Keratinocyte (primary cell): ENCODE measurements around the gene DLG5. TPM values are rescaled to one million over a fixed set of nuclear protein-coding genes. Genes with fewer than 3 reads are reported as not detected.

Experiments
- DNase-seq: peaks from one replicate; pipeline ENCODE4 v3.0.0-alpha.2; 2011; ENCODE audit warnings: low read depth, missing footprints, low spot score
- FAIRE-seq: peaks from 2 replicates; lab custom pipeline; 2011; peaks lifted over from hg19 to GRCh38; lab: Jason Lieb, UNC
- H2AFZ ChIP-seq: 2 replicates; pipeline ENCODE4 v1.6.0; 2012; ENCODE audit warnings: low read length, control low read depth, inconsistent platforms; ENCODE audit not compliant: control insufficient read depth
- H3K27ac ChIP-seq: 2 replicates; pipeline ENCODE4 v1.5.1; 2011; ENCODE audit warnings: low read length; ENCODE audit not compliant: control insufficient read depth, insufficient read depth
- H3K27me3 ChIP-seq: 3 replicates; pipeline ENCODE4 v1.6.0; 2011; ENCODE audit warnings: low read length; ENCODE audit not compliant: control insufficient read depth, insufficient read depth; ENCODE audit errors: extremely low read depth
- H3K36me3 ChIP-seq, 2 experiments: 2 replicates in 1 of 2; 3 replicates in 1 of 2; pipeline ENCODE4 v1.5.1; 2011; ENCODE audit warnings: low read length in 2 of 2, mild to moderate bottlenecking in 1 of 2; ENCODE audit not compliant: control insufficient read depth in 2 of 2, insufficient read depth in 2 of 2; ENCODE audit errors: extremely low read depth in 1 of 2
- H3K4me1 ChIP-seq: 3 replicates; pipeline ENCODE4 v1.5.1; 2011; ENCODE audit warnings: low read length; ENCODE audit not compliant: control insufficient read depth, insufficient read depth; ENCODE audit errors: extremely low read depth
- H3K4me2 ChIP-seq: 3 replicates; pipeline ENCODE4 v1.6.0; 2011; ENCODE audit warnings: low read depth, low read length; ENCODE audit not compliant: control insufficient read depth, insufficient read depth; ENCODE audit errors: extremely low read depth
- H3K4me3 ChIP-seq, 3 experiments: fragments of 200-600 bp in 1 of 3; sonication (generic) in 1 of 3; 2 replicates in 2 of 3; 3 replicates in 1 of 3; pipeline ENCODE4 v1.5.1; 2011 to 2016; ENCODE audit warnings: low read length in 3 of 3, mild to moderate bottlenecking in 3 of 3, control low read depth in 2 of 3, inconsistent platforms in 1 of 3, low read depth in 1 of 3, mixed read lengths in 1 of 3, mixed run types in 1 of 3, moderate library complexity in 1 of 3; ENCODE audit not compliant: control insufficient read depth in 2 of 3, insufficient read depth in 2 of 3; ENCODE audit errors: extremely low read depth in 1 of 3
- H3K79me2 ChIP-seq: 2 replicates; pipeline ENCODE4 v1.6.0; 2012; ENCODE audit warnings: low read length; ENCODE audit not compliant: control insufficient read depth, insufficient read depth
- H3K9ac ChIP-seq: 3 replicates; pipeline ENCODE4 v1.6.0; 2011; ENCODE audit warnings: low read length; ENCODE audit not compliant: control insufficient read depth, insufficient read depth; ENCODE audit errors: extremely low read depth
- H3K9me1 ChIP-seq: 3 replicates; pipeline ENCODE4 v1.6.0; 2011; ENCODE audit warnings: low read length; ENCODE audit not compliant: control insufficient read depth, insufficient read depth; ENCODE audit errors: extremely low read depth
- H3K9me3 ChIP-seq: 2 replicates; pipeline ENCODE4 v1.5.1; 2012; ENCODE audit warnings: low read depth, low read length; ENCODE audit not compliant: control insufficient read depth
- H4K20me1 ChIP-seq: 3 replicates; pipeline ENCODE4 v1.6.0; 2011; ENCODE audit warnings: low read length; ENCODE audit not compliant: control insufficient read depth, insufficient read depth; ENCODE audit errors: extremely low read depth
- CTCF ChIP-seq, 3 experiments: IDR thresholded peaks in 1 of 3; conservative IDR thresholded peaks in 1 of 3; optimal IDR thresholded peaks in 1 of 3; 2 replicates in 2 of 3; 3 replicates in 1 of 3; pipeline versions ENCODE3 to v1.5.1; 2011; ENCODE audit warnings: low read length in 3 of 3, mild to moderate bottlenecking in 3 of 3, moderate library complexity in 2 of 3, control low read depth in 1 of 3, inconsistent platforms in 1 of 3; ENCODE audit not compliant: insufficient read depth in 2 of 3; ENCODE audit errors: extremely low read depth in 1 of 3
- EZH2 ChIP-seq: IDR thresholded peaks from one replicate; pipeline ENCODE4 v1.6.1; 2012; ENCODE audit warnings: inconsistent platforms, mild to moderate bottlenecking, low read length, moderate library complexity
- dilution Hi-C: fragments of 300-500 bp; cut with MboI; formaldehyde crosslinking; loops from one replicate; pipeline ENCODE4 v1.7.0; 2020; ENCODE audit warnings: low sequenced_read_pairs; ENCODE audit not compliant: extremely low pct_ligation_motif_present
- polyA plus RNA-seq, 5 experiments: library from polyadenylated mRNA; depleted of rRNA in 3 of 5; stranded (reverse) in 3 of 5; stranded (forward) in 1 of 5; unstranded in 1 of 5; fragments of >200 nt; gene quantifications; 1 replicate in 1 of 5; 2 replicates in 3 of 5; 3 replicates in 1 of 5; pipeline versions ENCODE4 v1.2.1 to v1.2.3, GENCODE V29; 2011 to 2012; ENCODE audit warnings: missing spikeins in 2 of 5, low read depth in 1 of 5, low replicate concordance in 1 of 5

Gene DLG5
- polyA plus RNA-seq, 1 donor (not counting 4 experiments of a cell fraction or from before 2014, with no cell fraction given): 17.2 TPM

- peak overlapping the region; percentile 90 for H3K27ac ChIP-seq
- no peaks in the 10 kb centered on the region for H3K9me3 ChIP-seq
- TF ChIP-seq CTCF (optimal IDR thresholded peaks at IDR 0.05 in 1 of 3, IDR thresholded peaks at IDR 0.05 in 1 of 3, conservative IDR thresholded peaks at IDR 0.05 in 1 of 3; ENCODE audit: extremely low read depth in 1 of 3, insufficient read depth in 2 of 3, low read length in 3 of 3) (no peak), EZH2 (no peak)
- H3K36me3 ChIP-seq: peaks cover 10% of the 10 kb centered on the region in 2 experiments
- no peak overlapping the region for H2AFZ ChIP-seq
- no peaks in the 10 kb centered on the region for H3K27me3 ChIP-seq
- dilution Hi-C loops: no loop called here
- H3K79me2 ChIP-seq: peaks cover 53% of the 10 kb centered on the region
- H3K4me2 ChIP-seq: no peak overlapping the region
- no peaks in the 10 kb centered on the region for H3K9me1 ChIP-seq
- peaks cover 74% of the 10 kb centered on the region for H3K4me1 ChIP-seq
- DNase-seq (no peak), FAIRE-seq (no peak)
- no peaks in the 10 kb centered on the region for H4K20me1 ChIP-seq
- H3K4me3 ChIP-seq: no peak overlapping the region
- H3K9ac ChIP-seq: peak overlapping the region; percentile 72
Observed at GRCh38 chr10:77872151-77872946, 54.2 kb downstream of the DLG5 start.

DNA sequence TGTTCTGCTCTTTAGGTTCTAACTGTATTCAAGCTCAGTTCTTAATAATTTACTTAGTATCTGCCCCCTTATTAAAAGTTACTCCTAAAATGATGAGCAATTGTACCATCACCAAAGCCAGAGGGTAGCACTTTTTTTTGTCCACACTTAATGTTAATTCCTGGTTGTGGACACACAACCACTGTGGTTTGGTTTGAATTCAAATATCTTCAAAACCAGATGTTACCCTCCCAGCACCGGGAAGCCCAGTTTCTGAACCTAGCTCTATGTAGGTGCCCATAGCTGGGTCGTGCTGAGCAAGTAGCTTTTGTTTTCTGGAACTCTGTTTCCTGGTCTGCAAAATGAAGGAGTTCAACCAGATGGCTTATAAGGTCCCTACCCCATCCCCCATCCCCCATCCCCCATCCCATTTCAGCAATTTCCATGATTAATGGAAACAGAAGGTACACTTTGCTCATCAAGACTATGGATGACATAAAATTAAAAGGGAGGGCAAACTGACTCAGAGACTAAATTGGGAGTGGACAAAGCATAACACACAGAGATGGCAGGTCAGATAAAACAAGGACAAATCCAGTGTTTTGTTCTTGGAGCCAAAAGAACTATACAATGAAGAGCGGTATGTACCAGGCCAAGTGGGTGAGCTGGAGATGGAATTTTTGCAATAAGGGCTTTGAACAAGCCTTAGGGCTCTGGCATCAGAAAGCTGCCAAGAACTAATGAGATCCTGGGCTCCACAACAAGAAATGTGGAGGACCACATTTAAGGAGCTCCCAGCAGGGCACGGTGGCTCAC, 56.7 kb downstream of the DLG5 start:
- peaks cover 92% of the 10 kb centered on the region for H3K4me1 ChIP-seq

More for the DNA sequence above, 56.7 kb downstream of the DLG5 start:
- FAIRE-seq (peak; percentile 67), DNase-seq (no peak)
- H3K4me2 ChIP-seq: peak overlapping the region; percentile 26
- no peak overlapping the region for H3K4me3 ChIP-seq
- no peak overlapping the region for H3K9ac ChIP-seq
- H3K27ac ChIP-seq: peak overlapping the region; percentile 34
- H3K27me3 ChIP-seq: no peaks in the 10 kb centered on the region
- H2AFZ ChIP-seq: no peak overlapping the region
- dilution Hi-C loops: no loop called here
- no peaks in the 10 kb centered on the region for H4K20me1 ChIP-seq
- H3K36me3 ChIP-seq: peaks cover 11 to 16% of the 10 kb centered on the region in 2 experiments
- H3K79me2 ChIP-seq: peaks cover 30% of the 10 kb centered on the region
- no peak for TF ChIP-seq CTCF (optimal IDR thresholded peaks at IDR 0.05 in 1 of 3, IDR thresholded peaks at IDR 0.05 in 1 of 3, conservative IDR thresholded peaks at IDR 0.05 in 1 of 3; ENCODE audit: extremely low read depth in 1 of 3, insufficient read depth in 2 of 3, low read length in 3 of 3)
- TF ChIP-seq EZH2: no peak
- no peaks in the 10 kb centered on the region for H3K9me3 ChIP-seq
- no peaks in the 10 kb centered on the region for H3K9me1 ChIP-seq
